ENCODE data around the gene IDH3G. TPM values are rescaled to one million over a fixed set of nuclear protein-coding genes. Genes with fewer than 3 reads are reported as not detected.

The IDH3G gene
- total and polyA plus RNA-seq, 2 of the 8 experiments (the other 6 are each of a cell fraction or from before 2014, with no cell fraction given) = 39.4 to 66.7 TPM

GRCh38 chrX:153830640-153831428 is 36.7 kb upstream of the IDH3G start:
- ChIA-PET POLR2A (ENCODE audit: partially characterized antibody) (no interaction called here), CTCF (ENCODE audit: partially characterized antibody) (no interaction called here)
- Histone ChIP-seq H2BK20ac (ENCODE audit: low read length) (no peak overlapping the region), H2BK120ac (replicated peaks; ENCODE audit: low read depth, low read length) (no peak overlapping the region), H3K18ac (ENCODE audit: extremely low read depth, low read length) (no peak overlapping the region), H3K56ac (replicated peaks; ENCODE audit: insufficient read length, low read depth, low read length) (no peak overlapping the region), H3K4ac (replicated peaks; ENCODE audit: insufficient read length, low read depth, low read length) (no peak overlapping the region), H3K9ac (replicated peaks in 1 of 4; ENCODE audit: extremely low read depth in 1 of 4, low read depth in 3 of 4, low read length in 3 of 4) (peak overlapping the region in 1 of 4 experiments; percentile 43; a peak in 1 of 7 replicates), H2AFZ (ENCODE audit: low read length) (no peak overlapping the region), H3K23me2 (ENCODE audit: low read depth, low read length) (no peaks in the 10 kb centered on the region), H3K27ac (ENCODE audit: low read depth, low read length) (no peak overlapping the region), H2BK12ac (ENCODE audit: low read depth, low read length) (no peak overlapping the region), H2BK5ac (ENCODE audit: low read depth, low read length) (no peak overlapping the region; the same call in 1 of the 2 replicates), H3K79me2 (ENCODE audit: control insufficient read depth in 1 of 2, insufficient read depth in 2 of 2, low read length in 2 of 2) (peaks cover 11 to 34% of the 10 kb centered on the region in 2 experiments; a peak in 3 of 4 replicates), H4K5ac (ENCODE audit: insufficient read length, low read depth, low read length) (no peak overlapping the region), H3K4me2 (ENCODE audit: insufficient read depth in 1 of 2, low read depth in 2 of 2, low read length in 2 of 2) (peak overlapping the region; percentile 60 to 79), H3K79me1 (ENCODE audit: low read depth, low read length) (no peaks in the 10 kb centered on the region), H2AK5ac (ENCODE audit: low read depth, low read length) (no peak overlapping the region), H4K20me1 (replicated peaks in 1 of 2; ENCODE audit: control insufficient read depth in 1 of 2, insufficient read depth in 2 of 2, low read length in 2 of 2) (no peaks in the 10 kb centered on the region), H3K4me1 (replicated peaks in 1 of 4; ENCODE audit: control insufficient read depth in 3 of 4, insufficient read depth in 4 of 4, low read length in 3 of 4) (peaks cover 0 to 15% (median 8%) of the 10 kb centered on the region in 4 experiments; a peak in 5 of 7 replicates), H3K27me3 (replicated peaks in 1 of 4; ENCODE audit: control insufficient read depth in 3 of 4, extremely low read depth in 1 of 4, insufficient read depth in 3 of 4, low read length in 3 of 4) (peaks cover 0 to 6% (median 2%) of the 10 kb centered on the region in 4 experiments; a peak in 3 of 7 replicates), H3K14ac (ENCODE audit: insufficient read length) (no peak overlapping the region), H4K91ac (replicated peaks; ENCODE audit: insufficient read length, low read length) (no peak overlapping the region), H3K23ac (ENCODE audit: insufficient read length) (no peak overlapping the region), H3K4me3 (ENCODE audit: extremely low read depth in 1 of 4, insufficient read depth in 2 of 4, low read depth in 3 of 4, low read length in 4 of 4) (peak overlapping the region; percentile 32 to 61 (median 46); a peak in 6 of 8 replicates), H2BK15ac (ENCODE audit: low read length) (no peak overlapping the region), H4K8ac (ENCODE audit: extremely low read depth, insufficient read depth, low read length) (no peak overlapping the region; the same call in 1 of the 2 replicates), H3K9me3 (ENCODE audit: insufficient read depth in 2 of 2, low read depth in 1 of 2, low read length in 1 of 2) (no peaks in the 10 kb centered on the region), H3K36me3 (ENCODE audit: control insufficient read depth in 2 of 4, insufficient read depth in 4 of 4, low read length in 3 of 4) (no peaks in the 10 kb centered on the region)
- DNase-seq (ENCODE audit: low read depth in 1 of 2, low spot score in 2 of 2) = no peak
- no peak for FAIRE-seq
- 0% methylated on average over 9 of the region's 102 CpGs; no CpG with 5 or more reads in 1 of the 2 experiments for WGBS, 2 experiments (ENCODE audit: extremely low coverage in 1 of 2, insufficient coverage in 1 of 2, insufficient read length in 1 of 2, insufficient replicate concordance in 2 of 2, low coverage in 1 of 2, low lambda C conversion rate in 2 of 2, missing lambda C conversion rate in 1 of 2)
- TF ChIP-seq MAFK (IDR thresholded peaks at IDR 0.05; ENCODE audit: low read depth, low read length) (no peak), SIRT6 (IDR thresholded peaks at IDR 0.05; ENCODE audit: low read length) (no peak), ZNF274 (IDR thresholded peaks at IDR 0.05; ENCODE audit: borderline replicate concordance, extremely low read depth, low read length) (no peak), NRF1 (IDR thresholded peaks at IDR 0.05; ENCODE audit: low read depth, low read length) (no peak), YY1 (IDR thresholded peaks at IDR 0.05; ENCODE audit: low read depth, low read length) (no peak), POLR2AphosphoS5 (IDR thresholded peaks at IDR 0.05; ENCODE audit: low read depth, low read length) (no peak), TBP (IDR thresholded peaks at IDR 0.05; ENCODE audit: low read depth, low read length) (no peak), RNF2 (IDR thresholded peaks at IDR 0.05; ENCODE audit: borderline replicate concordance, low read depth, low read length, missing control alignments, poor library complexity, severe bottlenecking) (no peak), BACH1 (IDR thresholded peaks at IDR 0.05; ENCODE audit: low read length) (no peak), HDAC6 (IDR thresholded peaks at IDR 0.05; ENCODE audit: low read depth, low read length) (no peak), BRCA1 (IDR thresholded peaks at IDR 0.05; ENCODE audit: low read depth, low read length) (no peak)
- TF ChIP-seq, protein P1, sequence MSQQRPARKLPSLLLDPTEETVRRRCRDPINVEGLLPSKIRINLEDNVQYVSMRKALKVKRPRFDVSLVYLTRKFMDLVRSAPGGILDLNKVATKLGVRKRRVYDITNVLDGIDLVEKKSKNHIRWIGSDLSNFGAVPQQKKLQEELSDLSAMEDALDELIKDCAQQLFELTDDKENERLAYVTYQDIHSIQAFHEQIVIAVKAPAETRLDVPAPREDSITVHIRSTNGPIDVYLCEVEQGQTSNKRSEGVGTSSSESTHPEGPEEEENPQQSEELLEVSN (IDR thresholded peaks at IDR 0.05) = no peak

Data from H1 (cell line).